OCI-LY1 (cell line): ENCODE data around the gene SLC39A11.
"Not testable (repeated sequence)": the region's sequence is repeated elsewhere in the genome, so short reads cannot be mapped to it uniquely, and the experiment has no call there.

ENCODE experiments used
- H2AFZ ChIP-seq: fragments of 200-600 bp; sonication (generic), shearing (Covaris generic); 2 replicates; pipeline ENCODE4 v1.6.0; 2014; ENCODE audit warnings: antibody characterized with exemption, mild to moderate bottlenecking, low read length
- H3F3A ChIP-seq: fragments of 200-600 bp; sonication (generic), shearing (Covaris generic); 2 replicates; pipeline ENCODE4 v1.6.0; 2014; ENCODE audit warnings: mild to moderate bottlenecking, antibody characterized with exemption, low read length, moderate library complexity; ENCODE audit not compliant: insufficient read depth
- H3K27ac ChIP-seq: fragments of 200-600 bp; sonication (generic); 2 replicates; pipeline ENCODE4 v1.5.1; 2014; ENCODE audit warnings: low read length, mixed run types, mild to moderate bottlenecking, low read depth; ENCODE audit not compliant: poor library complexity, severe bottlenecking
- H3K27me3 ChIP-seq: fragments of 200-600 bp; sonication (generic); 2 replicates; pipeline ENCODE4 v1.6.0; 2014; ENCODE audit warnings: antibody characterized with exemption, mild to moderate bottlenecking, low read length, moderate library complexity; ENCODE audit not compliant: insufficient read depth
- H3K36me3 ChIP-seq: fragments of 200-600 bp; sonication (generic); 2 replicates; pipeline ENCODE4 v1.6.1; 2014; ENCODE audit warnings: mild to moderate bottlenecking, antibody characterized with exemption, low read length, moderate library complexity, mixed read lengths; ENCODE audit not compliant: insufficient read depth
- H3K4me1 ChIP-seq: fragments of 200-600 bp; sonication (generic); 2 replicates; pipeline ENCODE4 v1.5.1; 2014; ENCODE audit warnings: mild to moderate bottlenecking, low read length, moderate library complexity; ENCODE audit not compliant: insufficient read depth, severe bottlenecking
- H3K4me2 ChIP-seq: fragments of 200-600 bp; sonication (generic), shearing (Covaris generic); 2 replicates; pipeline ENCODE4 v1.6.1; 2014; ENCODE audit warnings: low read length
- H3K4me3 ChIP-seq: fragments of 200-600 bp; sonication (generic); 2 replicates; pipeline ENCODE4 v1.5.1; 2014; ENCODE audit warnings: low read length, low read depth, mild to moderate bottlenecking, mixed read lengths; ENCODE audit not compliant: poor library complexity, severe bottlenecking
- H3K79me2 ChIP-seq: fragments of 200-600 bp; shearing (Covaris generic); 2 replicates; pipeline ENCODE4 v1.6.1; 2016; ENCODE audit warnings: mixed run types, low read length, mixed read lengths; ENCODE audit not compliant: insufficient read depth
- H3K9ac ChIP-seq: fragments of 200-600 bp; sonication (generic), shearing (Covaris generic); 2 replicates; pipeline ENCODE4 v1.6.1; 2014; ENCODE audit warnings: mild to moderate bottlenecking, low read length, mixed read lengths
- H3K9me2 ChIP-seq: fragments of 200-600 bp; sonication (generic), shearing (Covaris generic); 2 replicates; pipeline ENCODE4 v1.6.1; 2014; ENCODE audit warnings: low read depth, mild to moderate bottlenecking, low read length, mixed read lengths
- H3K9me3 ChIP-seq: fragments of 200-600 bp; shearing (Covaris generic); 2 replicates; pipeline ENCODE4 v1.6.1; 2014; ENCODE audit warnings: low read length, mixed read lengths
- H4K20me1 ChIP-seq: fragments of 200-600 bp; sonication (generic), shearing (Covaris generic); 2 replicates; pipeline ENCODE4 v1.6.0; 2016; ENCODE audit warnings: mild to moderate bottlenecking, low read length; ENCODE audit not compliant: insufficient read depth
- CTCF ChIP-seq: fragments of 200-600 bp; sonication (generic), shearing (Covaris generic); IDR thresholded peaks from 2 replicates; pipeline ENCODE4 v1.5.1; 2017; ENCODE audit warnings: mild to moderate bottlenecking, antibody characterized with exemption, low read length, moderate library complexity, mixed read lengths
- EZH2 ChIP-seq: fragments of 200-600 bp; sonication (generic), shearing (Covaris generic); IDR thresholded peaks from 2 replicates; pipeline ENCODE4 v1.8.0; 2017; ENCODE audit warnings: borderline replicate concordance, mixed run types, mild to moderate bottlenecking, antibody characterized with exemption, low read length, moderate library complexity, mixed read lengths

SLC39A11 gene

GRCh38 chr17:73003487-73003886 is 89.0 kb downstream of the SLC39A11 start:
- no peak overlapping the region for H3K9ac ChIP-seq

GRCh38 chr17:73000832-73001231 is 91.7 kb downstream of the SLC39A11 start:
- H3K9ac ChIP-seq: no peak overlapping the region
- no peak overlapping the region for H3K4me2 ChIP-seq
- no peaks in the 10 kb centered on the region for H3K4me1 ChIP-seq
- no peaks in the 10 kb centered on the region for H3K9me3 ChIP-seq
- no peaks in the 10 kb centered on the region for H3K79me2 ChIP-seq
- no peak overlapping the region for H3K4me3 ChIP-seq
- no peaks in the 10 kb centered on the region for H3K27me3 ChIP-seq
- no peaks in the 10 kb centered on the region for H4K20me1 ChIP-seq
- no peaks in the 10 kb centered on the region for H3K9me2 ChIP-seq
- H2AFZ ChIP-seq: no peak overlapping the region
- H3K27ac ChIP-seq: no peak overlapping the region
- H3K36me3 ChIP-seq: no peaks in the 10 kb centered on the region
- no peaks in the 10 kb centered on the region for H3F3A ChIP-seq
- TF ChIP-seq EZH2 (no peak), CTCF (no peak)

More at GRCh38 chr17:73003487-73003886, 89.0 kb downstream of the SLC39A11 start:
- no peaks in the 10 kb centered on the region for H3K79me2 ChIP-seq
- no peaks in the 10 kb centered on the region for H3K27me3 ChIP-seq
- no peaks in the 10 kb centered on the region for H3F3A ChIP-seq
- no peak overlapping the region for H2AFZ ChIP-seq
- H3K4me2 ChIP-seq: no peak overlapping the region
- H3K9me2 ChIP-seq: no peaks in the 10 kb centered on the region
- TF ChIP-seq CTCF (no peak), EZH2 (no peak)
- H3K36me3 ChIP-seq: no peaks in the 10 kb centered on the region
- H3K4me1 ChIP-seq: no peaks in the 10 kb centered on the region
- H3K27ac ChIP-seq: no peak overlapping the region
- no peaks in the 10 kb centered on the region for H3K9me3 ChIP-seq
- H3K4me3 ChIP-seq: no peak overlapping the region
- no peaks in the 10 kb centered on the region for H4K20me1 ChIP-seq

- H3K36me3 ChIP-seq, H3K4me3 ChIP-seq, H3K27me3 ChIP-seq, H4K20me1 ChIP-seq, H3K9me3 ChIP-seq, H3K9me2 ChIP-seq, H3K4me1 ChIP-seq, H3K9ac ChIP-seq, H3K27ac ChIP-seq, H3K4me2 ChIP-seq, H2AFZ ChIP-seq, H3F3A ChIP-seq, H3K79me2 ChIP-seq: not testable (repeated sequence)
These were observed 93.0 kb downstream of the SLC39A11 start for GRCh38 chr17:72999474-72999873.

GRCh38 chr17:72998343-72998742 is 94.1 kb downstream of the SLC39A11 start:
- no peaks in the 10 kb centered on the region for H3K9me2 ChIP-seq
- H3K4me3 ChIP-seq: no peak overlapping the region
- no peak overlapping the region for H2AFZ ChIP-seq
- no peaks in the 10 kb centered on the region for H3K79me2 ChIP-seq
- no peak overlapping the region for H3K9ac ChIP-seq
- no peaks in the 10 kb centered on the region for H3K4me1 ChIP-seq
- no peak overlapping the region for H3K27ac ChIP-seq
- TF ChIP-seq EZH2 (no peak), CTCF (no peak)
- no peaks in the 10 kb centered on the region for H3K36me3 ChIP-seq
- no peaks in the 10 kb centered on the region for H3F3A ChIP-seq
- H3K27me3 ChIP-seq: no peaks in the 10 kb centered on the region
- H3K4me2 ChIP-seq: no peak overlapping the region
- H3K9me3 ChIP-seq: no peaks in the 10 kb centered on the region
- H4K20me1 ChIP-seq: no peaks in the 10 kb centered on the region
